Superior temporal gyrus (tissue), 1 donor: Measurements from ENCODE around the gene SOX13.
"Not testable (repeated sequence)": the region's sequence is repeated elsewhere in the genome, so short reads cannot be mapped to it uniquely, and the experiment has no call there.

ENCODE experiments used
- DNase-seq: peaks from one replicate; pipeline ENCODE4 v3.0.0-alpha.2; 2016; ENCODE audit errors: extremely low spot score

SOX13 gene

DNA sequence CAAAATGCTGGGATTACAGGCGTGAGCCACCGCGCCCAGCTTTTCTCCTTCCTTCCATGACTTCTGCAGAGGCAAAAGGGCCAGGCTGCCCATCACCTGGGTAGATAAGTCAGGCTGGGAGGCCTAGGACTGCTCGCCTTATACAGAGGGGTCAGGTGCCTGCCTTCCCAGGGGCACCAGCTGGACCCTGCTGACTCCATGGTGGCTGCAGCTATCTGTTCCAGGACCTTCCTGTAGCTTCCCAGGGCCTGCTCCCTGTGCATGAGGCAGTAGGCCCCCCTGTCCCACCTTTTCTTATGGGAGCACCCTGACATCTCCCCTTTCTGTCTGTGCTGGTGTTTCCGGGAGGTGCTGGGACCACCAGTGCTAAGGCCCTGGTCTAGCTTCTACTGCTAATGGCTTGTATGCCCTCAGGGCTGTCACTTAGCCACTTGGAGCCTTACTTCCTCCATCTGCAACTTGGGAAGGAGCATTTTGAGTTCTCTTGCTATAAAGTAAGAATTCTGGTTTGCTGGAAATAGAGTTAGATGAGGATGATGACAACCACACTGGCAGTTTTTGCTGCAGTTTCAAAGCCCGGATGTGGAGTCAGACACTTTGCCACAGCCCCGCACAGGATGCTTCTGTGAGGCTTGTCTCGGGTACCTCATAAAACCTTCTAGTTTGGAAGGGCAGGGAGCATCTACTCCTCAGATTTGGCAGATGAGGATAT is 14.4 kb downstream of the SOX13 start:
- DNase-seq, result no peak

DNA sequence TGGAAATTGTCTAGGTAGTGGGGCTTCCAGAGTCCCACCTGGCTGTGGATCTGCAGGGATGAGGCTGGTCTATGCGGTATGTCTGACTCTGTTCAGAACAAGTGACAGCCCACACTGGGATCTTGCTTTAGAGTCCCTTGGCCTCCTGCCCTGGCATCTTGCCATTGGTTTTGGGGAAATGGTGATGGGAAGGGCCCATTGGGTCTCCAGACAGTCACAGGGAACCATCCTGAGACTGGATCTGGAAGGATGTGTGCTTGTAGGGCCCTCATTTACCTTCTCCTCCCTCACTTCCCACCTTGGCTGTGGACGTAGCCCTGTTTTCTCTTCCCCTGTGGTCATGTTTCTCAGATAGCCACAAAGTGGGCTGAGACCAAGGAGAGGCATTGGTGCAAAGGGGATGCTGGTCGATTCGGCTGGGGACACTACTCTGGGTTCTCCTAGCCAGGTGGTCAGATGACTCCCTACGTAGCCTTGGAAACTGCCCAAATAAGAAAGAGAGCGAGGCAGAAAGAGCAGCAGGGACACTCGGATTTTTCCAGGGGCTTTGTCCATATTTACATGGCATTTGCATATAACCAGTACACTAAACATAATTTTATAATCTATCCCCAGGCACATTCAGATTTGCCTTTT is 15.1 kb downstream of the SOX13 start:
- no peak for DNase-seq

DNA sequence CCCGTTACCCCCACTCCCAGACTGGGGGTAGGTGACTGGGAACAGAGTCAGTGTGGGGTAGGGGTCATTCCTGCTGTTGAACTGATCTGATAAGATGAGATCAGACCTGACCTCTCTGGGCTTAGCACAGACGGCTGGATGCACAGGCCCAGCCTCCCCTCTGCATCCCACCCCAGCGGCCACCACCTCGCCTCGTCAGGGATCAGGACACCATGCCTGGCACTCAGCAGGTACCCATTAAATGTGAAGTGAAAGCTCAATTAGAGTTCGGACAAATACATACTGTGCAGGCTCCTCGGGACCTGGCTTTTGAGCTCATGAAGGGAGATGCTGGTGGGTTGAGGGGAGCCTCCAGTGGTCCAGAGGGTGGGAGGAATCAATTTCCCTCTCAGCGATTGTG is 15.7 kb downstream of the SOX13 start:
- no peak for DNase-seq

DNA sequence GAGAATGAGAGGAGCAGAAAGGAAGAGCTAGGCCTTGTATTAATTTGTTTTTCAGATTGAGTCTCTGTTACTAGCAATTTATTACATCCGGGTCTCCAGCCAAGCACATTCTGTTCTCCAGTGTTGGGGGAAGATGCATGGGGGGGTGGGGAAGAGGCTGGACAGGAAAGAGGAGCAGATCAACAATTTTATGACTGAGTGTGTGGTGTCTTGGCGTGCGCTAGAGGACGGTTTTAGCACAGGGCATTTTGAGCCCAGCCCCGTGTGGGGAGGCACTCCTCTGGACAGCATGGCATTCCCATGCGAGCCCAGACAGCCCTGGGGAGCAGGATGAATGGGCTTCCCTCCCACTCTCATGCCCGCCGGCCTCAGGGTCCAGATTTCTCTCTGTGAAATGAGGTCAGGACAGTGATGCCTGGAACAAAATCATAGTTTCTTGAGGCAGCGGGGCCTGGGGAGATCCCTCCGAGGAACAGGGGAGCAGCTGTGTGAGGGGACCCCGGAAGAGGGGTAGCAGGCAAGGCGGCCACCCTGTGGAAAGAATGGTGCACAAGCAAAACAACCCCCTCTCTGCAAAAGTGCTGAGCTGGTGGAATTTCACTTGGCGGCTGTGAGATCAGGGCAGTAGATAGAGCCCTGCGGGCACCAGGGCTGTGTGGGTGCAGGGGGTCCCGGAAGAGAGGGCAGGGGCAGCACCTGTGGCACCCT is 16.3 kb downstream of the SOX13 start:
- no peak for DNase-seq

DNA sequence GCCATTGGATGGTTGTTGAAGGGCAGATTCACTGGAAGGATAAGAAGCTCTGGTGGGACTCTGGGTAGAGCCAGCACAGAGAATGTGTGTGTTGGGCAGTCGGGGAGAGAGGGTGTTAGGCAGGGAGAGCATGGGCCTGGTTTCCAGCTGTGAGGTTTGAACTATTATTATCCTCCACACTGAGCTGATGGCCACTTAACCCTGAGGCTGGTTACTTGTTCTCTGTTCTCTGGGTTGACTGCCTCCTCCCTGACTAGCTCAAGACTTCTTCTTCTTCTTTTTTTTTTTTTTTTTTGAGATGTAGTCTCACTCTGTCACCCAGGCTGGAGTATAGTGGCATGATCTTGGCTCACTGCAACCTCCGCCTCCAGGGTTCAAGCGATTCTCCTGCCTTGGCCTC is 17.2 kb downstream of the SOX13 start:
- not testable (repeated sequence) for DNase-seq

DNA sequence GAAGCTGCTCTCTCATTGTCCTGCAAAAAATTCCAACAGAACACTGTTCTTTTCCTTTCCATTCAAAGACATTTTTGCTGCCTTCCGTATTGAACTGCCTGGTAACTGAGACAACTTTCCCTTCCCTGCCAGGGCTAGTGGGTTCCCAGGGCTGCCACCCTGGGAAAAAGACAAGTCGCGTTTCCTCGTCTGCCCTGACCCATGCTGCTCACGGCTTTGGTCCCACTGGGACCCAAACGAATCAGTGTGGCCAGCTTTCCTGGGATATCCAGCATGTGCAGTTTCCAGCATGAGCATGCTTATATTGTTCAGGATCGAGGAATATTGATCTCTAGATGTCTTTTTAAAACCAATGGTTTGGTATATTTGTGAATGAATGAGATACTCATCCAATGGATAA is 18.2 kb downstream of the SOX13 start:
- no peak for DNase-seq

DNA sequence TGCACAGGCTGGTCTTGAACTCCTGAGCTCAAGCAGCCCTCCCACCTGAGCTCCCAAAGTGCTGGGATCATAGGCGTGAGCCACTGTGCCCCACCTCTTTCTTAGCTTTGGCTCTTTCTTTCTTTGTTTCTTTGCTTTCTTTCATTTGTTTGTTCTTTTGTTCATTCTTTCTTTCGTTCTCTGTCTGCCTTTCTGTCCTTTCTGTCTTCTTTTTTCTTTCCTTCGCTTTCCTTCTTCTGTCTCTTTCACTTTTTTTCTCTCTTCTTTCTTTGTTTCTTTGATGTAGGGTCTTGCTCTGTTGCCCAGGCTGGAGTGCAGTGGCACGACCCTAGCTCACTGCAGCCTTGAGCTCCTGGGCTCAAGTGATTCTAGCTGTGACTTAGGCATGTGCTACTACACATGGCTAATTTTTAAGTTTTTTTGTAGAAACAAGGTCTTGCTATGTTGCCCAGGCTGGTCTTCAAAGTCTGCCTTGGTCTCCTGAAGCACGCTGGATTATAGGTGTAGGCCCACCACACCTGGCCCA is 18.9 kb downstream of the SOX13 start:
- DNase-seq, result no peak

DNA sequence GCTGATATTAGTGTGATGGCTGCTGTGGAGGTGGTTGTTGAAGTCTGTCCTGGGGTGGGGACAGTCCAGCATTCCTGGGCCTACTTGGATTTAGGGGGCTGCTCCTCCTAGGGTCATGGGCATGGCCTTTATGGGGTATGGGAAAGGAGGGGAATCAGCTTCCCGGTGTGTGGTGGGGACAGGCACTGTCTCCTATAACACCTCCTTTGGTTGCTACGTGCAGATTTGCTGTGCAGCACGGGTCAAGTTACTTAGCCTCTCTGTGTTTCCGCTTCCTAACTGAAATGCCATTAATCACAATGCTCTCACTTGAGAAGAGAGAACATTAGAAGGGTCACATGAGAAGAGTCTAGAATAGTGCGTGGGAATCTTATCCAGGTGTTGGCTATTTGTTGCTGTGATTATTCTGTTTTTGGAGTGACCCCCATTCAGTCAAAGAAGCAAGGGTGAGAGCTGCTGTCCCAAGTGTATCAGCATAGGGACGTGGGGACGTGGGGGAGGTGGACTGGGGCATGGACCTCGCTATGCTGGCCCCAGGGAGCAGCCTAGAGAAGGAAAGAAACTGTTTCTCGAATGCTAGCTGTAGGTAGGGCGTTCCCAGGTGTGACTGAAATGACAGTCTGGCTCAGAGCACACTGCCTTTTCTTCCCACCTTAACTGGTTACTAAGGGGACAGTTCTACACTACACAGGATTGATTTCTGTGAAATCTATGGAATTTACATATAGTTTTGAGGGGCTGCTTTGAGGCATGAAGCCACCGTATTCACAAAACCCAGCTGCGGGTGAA is 19.9 kb downstream of the SOX13 start:
- no peak for DNase-seq

DNA sequence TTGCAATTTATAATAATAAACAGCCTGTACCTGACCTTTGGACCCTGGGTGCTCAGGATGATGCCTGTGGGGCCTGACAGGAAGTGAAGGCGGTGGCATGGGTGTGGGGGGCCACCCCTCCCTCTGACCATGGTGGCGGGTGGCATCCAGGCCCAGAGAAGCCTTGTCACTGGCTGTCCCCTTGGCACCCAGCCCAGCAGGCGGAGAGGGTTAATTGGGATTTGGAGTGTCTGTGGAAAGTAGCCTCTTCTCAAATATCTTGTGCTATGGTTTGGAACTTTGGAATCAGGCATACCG is 20.5 kb downstream of the SOX13 start:
- DNase-seq, result no peak

DNA sequence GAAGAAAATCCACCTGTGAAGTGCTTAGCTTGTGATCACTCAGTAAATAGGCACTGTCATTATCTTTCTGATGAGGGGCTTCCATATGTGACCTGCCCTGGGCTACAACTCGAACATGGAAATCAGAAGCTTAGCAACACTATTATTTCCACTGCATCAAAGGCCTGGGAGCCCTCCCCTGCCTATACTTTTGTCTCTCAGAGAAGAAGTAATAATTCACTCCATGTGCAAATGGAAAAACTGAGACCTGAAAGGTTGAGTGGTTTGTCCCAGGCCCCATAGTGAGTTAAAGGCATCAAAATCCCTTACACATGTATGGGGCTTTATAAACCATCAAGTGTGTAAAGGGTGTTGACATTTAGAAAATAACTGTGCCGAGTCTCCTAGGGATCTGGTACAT is 20.9 kb downstream of the SOX13 start:
- DNase-seq, result no peak

DNA sequence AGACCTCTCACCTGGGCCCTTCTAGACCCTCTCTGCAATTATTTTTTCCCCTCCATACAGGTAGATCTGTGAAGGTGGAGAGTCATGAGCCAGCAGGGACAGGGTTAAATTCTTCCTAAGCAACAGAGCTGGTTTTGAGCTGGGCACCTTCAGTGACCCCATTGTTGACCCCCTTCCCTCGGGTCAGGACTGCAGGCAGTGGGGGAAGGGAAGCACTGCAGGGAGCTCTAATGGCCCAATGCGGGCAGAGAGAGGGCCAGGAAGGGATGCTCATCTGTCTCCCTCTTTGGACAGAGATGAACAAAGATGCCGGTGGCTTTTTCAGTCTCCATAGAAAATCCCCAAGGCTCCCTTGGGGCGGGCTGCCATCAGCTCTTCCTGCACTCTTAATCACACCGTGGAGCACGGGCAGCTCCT is 21.4 kb downstream of the SOX13 start:
- DNase-seq, result no peak

DNA sequence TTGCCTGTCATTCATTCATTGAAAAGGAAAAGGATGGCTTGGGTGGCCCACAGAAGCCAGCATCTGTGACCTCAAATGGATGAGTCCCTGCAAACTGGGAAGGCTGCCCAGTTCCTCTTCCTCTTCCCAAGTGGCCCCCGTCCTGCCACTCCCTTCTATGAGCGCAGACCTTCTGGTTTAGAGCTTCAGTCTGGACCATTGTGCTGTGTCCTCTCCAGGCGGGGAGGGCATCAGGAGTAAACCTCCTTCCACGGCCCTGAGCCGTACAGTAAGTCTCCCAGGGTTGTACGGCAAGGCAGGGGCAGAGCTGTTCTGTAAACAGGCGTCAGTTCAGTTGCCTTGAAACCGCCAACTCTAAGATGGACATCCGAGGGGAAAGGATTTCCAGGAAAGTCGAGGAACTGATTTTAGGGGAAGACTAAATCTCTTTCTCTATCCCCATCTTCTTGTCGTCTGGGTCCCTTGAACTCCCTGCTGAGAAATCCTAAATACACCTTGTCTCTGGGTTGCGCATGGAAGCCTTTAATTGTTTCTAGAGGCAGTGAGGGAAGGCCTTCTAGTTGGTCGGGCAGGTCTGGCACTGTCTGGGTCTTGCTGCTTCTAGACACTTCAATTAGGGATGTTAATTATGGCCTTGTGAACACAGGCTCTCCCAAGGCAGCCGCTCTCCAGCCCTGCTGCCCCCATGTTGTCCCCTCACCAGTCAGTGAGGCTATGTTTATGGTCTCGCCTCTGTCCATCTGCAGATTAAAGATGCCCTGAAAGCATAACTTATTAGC is 22.1 kb downstream of the SOX13 start:
- no peak for DNase-seq

DNA sequence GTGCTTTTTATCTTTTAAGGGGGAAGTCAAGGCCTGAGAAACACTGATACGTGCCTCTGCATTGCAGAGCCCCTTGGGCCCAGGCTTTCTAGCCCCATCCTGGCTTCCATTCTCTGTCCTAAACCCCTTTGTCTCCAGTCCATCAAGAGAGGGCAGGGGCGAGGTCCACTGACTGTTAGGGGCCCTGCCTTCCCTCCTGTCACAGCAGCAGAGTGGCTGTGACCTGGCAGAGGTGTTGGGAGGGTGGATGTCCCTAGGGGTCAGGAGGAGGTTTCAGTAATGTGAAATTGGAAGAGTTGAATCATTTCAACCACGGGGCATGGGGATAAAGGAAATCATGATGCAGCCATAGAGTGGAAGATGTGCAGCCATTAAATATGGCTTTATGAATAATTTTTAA is 24.0 kb downstream of the SOX13 start:
- DNase-seq, result no peak

DNA sequence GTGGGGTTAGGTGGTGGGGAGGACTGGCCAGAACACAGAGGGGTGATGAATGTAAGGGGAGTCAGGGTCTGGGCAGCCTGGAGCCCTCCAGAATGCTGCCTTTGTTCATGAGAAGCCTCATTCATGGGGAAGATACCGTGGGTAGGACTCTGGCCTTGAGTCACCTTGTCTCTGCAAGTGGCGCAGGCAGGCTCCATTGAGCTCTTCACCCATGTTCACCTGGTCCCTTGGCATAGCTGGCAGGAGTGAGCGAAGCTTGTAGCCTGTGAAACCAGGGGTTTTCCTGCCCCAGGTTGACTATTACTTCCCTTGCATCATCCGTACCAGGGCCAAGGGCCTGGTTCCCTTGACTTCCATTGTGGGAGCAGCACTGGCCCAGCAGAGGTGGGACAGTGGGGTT is 25.8 kb downstream of the SOX13 start:
- no peak for DNase-seq

DNA sequence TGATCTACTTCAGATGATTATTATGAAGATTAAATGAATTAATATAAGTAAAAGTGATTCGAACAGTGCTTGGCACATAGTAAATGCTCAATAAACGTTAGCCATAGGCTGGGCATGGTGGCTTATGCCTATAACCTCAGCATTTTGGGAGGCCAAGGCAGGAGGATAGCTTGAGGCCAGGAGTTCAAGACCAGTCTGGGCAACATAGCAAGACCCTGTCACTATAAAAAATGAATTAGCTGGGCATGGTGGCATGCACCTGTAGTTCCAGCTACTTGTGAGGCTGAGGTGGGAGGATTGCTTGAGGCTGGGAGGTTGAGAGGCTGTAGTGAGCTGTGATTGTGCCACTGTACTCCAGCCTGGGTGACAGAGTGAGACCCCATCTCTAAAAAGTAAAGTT is 26.8 kb downstream of the SOX13 start:
- DNase-seq, result not testable (repeated sequence)

DNA sequence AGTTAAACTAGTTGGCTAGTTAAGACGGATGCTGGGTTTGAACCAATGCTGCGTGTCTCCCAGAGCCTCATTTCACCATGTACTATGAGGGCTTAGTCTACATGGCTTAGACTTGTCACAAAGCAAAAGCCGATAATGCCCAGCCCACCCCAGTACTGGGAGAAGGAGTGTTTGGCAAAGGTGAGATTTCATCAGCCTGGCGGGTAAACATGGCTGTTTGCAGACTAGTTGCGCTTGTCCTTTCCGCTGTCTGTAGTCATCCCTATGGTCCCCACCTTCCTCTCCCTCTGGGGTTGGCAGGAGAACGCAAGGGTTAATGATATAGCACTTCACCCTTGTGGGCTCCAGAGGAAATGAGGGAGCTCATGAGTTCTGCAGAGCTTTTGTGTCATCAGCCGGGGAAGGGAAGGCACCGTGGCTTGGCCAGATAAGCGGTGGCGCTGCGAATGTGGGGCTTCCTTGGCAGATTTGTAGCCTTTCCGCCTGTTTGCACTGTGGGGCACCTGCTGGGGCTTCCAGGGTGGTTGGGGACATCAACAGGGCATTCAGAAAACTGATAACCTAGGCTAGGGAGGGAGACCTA is 29.2 kb downstream of the SOX13 start:
- DNase-seq, result no peak

DNA sequence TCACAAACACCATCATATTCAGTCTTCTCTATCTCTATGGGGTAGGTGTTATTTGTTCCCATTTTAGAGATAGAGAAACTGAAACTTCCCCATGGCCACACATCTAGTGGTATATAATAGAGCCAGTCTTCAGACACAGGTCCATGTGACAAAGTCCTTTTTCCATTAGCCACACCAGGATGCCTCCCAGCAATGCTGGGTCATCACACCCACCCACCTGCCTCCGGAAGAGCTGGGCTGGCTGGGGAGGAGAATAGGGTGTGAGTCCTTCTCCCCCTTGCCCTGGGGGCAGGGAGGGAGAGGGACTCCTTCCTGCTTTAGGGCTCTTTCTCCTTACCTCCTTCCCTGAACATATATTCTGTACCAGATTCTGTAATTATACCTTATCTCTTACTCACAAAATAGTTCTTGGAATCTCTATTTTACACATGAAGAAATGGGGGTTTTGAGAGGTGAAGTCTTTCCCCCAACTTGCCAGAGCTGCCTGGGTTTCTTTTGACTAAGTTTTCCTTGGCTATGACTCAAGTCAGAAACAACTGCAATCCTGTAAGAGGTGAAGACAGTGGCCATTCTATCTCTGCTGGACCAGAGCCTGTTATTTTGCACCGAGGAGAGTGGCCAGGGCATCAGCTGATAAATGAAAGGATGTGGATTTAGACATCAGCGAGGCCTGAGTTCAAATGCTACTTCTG is 30.0 kb downstream of the SOX13 start:
- DNase-seq, result no peak

DNA sequence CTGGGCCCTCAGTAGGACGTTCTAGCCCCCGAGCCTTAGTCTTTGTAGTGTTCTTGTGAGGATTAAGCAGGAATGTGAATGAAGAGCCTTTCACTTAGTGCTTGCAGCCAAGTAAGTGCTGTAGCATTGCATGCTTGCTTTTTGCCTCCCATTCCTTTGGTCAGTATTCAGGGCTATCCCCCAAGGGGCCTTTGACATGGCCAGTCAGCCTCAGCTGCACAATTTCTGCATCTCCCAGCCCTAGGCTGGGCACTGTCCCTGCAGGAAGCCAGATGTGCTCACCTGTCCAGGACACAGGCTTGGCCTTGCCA is 30.5 kb downstream of the SOX13 start:
- DNase-seq, result no peak

DNA sequence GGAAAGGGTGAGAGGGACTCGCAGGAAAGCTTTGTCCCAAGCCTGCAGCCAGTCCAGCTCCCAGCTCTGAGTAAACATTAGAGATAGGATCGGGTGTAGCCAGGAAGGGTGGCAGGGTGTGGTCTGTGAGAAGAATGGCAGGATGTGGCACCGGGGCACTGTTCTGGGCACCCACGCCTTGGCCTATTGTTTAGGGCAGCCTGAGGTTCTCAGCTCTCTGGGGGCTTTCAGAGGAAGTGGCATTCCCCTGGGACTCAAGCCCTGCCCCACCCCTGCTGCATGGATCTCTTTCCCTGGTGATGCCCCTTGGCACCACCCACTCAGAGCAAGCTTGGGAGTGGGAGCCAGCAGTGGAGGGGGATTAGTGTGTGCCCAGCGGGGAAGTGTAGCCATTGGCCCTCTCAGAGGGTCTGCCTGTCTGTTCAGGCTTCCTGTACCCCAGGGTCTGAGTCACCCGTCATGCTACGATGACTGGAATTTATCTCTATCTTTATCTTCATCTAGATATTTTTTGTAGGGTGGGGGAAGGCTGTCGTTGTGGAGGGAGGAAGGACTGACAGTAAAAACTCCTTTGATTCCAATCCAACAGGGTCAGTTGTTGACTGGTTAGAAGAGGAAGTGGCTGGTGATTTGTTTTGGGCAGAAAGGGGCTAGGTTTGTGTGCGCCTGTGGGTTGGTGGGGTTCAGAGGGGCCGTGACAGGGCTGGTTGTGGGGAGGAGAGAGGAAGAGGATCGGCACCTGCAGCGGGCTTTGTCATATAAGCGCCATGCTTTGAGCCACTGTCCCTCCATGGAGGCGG is 31.6 kb downstream of the SOX13 start:
- no peak for DNase-seq

DNA sequence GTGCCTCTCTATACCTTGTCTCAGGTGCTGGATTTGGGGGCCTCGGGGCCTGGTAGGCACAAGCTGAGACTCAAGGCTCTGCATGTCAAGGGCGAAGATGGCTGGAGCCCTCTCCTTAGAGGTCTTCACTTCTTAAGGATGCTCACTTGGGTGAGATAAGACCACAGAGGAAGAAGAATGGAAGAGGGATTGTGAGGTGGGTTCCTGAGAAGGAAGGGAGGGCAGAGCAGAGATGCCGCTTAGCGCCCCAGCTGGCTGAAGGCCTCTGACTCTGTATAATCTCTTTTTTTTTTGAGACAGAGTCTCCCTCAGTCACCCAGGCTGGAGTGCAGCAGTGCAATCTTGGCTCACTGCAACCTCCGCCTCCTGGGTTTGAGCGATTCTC is 32.2 kb downstream of the SOX13 start:
- DNase-seq, result no peak
